Measurements from ENCODE around the gene PLEKHF1.

The PLEKHF1 gene

DNA sequence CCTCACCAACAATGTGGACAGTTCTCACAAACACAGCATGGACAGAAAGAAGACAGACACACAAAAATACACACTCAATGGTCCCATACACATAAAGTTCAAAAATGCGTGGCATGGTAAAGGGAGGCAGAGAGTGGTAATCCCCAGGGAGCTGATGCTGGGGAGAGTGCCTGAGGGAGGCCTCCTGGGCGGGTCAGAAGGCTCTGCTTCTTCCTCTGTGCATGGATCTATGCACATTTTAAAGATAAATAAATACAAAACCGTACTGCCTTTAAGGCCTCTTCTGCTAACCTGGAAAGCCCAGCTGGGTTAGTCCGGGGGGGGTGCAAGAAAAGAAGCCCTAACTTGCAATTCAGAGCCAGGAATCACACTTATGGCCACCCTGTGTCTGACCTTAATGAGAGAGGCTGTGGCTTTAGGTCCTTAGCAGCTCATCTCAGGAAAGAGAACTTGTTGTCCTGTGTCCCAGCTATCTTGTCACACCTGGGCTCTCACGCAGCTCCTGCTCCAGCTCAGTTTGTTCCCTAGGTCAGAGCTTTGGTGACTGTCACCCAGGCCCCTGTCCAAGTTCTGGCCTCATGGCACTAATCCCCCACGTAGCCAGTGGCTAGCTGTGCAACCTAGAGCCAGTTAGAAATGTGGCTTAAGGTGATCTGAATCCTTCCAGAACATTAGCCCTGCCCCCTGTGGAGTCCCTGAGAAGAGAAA lies 30.7 kb upstream of the PLEKHF1 start:
- no peak for DNase-seq (ENCODE audit: low read depth)

DNA sequence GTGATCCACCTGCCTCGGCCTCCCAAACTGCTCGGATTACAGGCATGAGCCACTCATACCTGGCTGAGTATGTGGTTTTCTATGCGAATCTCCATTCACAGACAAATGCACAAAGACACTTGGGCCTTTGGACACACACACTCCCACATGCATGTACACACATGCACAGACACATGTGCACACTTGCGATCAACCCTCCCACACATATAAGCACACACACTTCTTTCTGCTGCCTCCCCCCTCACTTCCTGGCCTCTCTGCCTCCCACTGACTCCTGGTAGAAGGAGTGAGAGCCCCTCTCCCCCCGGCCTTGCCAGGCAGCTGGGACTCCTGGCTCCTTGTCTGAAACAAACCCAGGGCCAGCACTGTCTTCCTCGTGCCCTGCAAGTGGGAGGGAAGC lies 29.3 kb upstream of the PLEKHF1 start:
- DNase-seq (ENCODE audit: low read depth): no peak

DNA sequence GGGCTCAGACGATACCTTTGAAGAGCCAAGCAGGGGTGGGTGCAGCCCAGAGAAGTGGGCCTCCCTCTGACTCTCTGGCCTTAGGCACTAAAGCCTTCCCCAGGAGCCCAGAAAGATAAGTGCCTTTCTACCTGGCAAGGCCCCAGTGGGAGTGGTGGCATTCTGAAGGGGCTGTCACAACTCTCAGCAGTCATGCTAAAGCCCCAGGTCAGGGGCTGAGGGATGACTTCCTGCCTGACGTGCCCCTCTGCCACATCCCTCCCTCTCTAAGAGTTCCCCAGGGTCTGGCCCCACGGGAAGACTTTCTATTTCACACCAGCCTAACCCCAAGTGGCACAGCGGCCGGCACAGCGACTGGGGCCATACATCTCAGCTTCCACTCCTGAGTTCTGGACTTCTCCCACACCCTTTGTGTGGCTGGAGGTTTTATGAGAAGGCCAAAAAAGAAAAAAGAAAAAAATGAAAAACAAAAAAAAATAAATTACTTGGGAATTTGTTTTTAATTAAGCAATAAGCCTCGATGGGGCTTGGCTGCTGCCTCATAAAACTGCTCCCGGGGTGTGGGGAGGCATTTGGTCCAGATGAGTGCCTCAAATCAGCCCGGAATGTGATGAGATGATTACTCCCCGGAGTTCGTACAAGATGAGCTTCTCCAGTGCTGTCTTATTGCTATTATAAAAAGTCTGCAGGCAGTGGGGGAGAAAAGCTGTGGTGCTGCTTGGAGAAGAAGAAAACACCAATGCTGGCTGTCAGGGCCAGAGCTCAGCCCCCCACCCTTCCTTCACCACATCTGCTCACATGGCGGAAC lies 28.5 kb upstream of the PLEKHF1 start:
- no peak for DNase-seq (ENCODE audit: low read depth)

DNA sequence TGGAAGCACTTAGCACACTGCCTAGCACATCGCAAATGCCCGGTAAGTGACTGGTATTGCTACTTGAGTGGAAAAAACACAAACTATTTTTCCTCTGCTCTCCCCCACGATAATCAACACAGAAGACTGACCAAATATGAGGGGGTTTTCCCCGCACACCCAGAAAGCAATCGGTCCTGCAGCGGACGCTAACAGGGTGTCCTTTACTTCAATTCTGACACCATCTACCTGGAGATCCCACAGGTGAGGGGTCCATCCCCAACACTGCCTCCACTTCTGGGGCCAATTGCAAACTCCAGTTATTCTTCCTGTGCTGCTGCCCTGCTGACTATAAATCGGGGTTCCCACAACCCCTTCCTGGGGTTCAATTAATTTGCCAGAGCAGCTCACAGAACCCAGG lies 26.2 kb upstream of the PLEKHF1 start:
- no peak for DNase-seq (ENCODE audit: low read depth)

DNA sequence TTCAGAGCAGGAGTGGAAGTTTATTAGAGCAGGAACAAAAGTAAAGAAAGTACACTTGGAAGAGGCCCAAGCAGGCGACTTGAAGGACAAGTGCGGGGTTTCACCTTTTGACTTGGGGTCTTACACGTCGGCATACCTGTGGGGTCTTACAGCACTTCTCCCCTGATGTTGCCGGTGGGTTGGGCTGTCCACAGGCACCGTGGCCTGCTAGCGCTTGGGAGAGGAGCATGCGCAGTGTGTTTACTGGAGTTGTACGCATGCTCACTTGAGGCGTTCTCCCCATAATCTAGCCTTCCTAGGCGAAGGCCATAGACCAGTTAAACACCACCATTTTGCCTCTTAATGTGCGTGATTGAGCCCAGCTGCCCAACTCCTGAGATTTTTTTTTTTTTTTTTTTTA lies 25.0 kb upstream of the PLEKHF1 start:
- no peak for DNase-seq (ENCODE audit: low read depth)

DNA sequence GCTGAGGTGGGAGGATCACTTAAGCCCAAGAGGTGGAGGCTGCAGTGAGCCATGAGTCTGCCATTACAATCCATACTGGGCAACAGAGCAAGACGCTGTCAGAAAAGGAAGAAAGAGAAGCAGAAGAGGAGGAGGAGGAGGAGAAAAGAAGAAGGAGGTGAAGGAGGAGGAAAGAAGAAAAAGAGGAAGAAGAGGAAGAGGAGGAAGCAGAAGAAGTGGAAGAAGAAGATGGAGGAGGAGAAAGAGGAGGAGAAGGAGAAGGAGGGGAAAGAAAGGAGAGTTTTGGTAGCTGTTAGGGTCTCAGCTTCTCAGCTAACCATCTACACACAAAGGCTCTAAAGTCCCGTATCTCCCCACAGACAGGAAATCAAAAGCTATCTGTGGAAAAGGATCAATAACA lies 23.7 kb upstream of the PLEKHF1 start:
- DNase-seq (ENCODE audit: low read depth): no peak

DNA sequence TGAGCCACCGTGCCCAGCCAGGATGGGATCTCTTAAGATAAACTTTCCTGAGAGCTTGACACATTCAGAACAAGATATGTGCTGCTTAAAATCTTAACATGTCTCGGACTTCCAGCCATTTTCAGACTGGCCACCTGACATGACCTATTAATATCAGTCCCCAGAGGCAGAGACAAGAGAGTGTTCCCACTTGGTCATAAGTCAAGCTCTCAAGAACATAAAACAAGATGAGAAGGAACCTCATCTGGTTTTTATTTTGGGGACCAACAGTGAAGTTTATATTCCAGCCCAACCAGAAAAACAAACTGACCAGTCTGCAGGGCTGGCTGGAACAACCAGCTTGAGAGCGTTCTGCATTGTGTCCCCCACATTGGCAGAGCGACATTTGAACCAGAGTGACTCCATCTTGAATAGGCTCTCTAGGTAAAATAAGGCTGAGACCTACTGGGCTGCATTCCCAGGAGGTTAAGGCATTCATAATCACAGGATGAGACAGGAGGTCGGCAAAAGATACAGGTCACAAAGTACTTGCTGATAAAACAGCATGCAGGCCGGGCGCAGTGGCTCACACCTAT lies 21.8 kb upstream of the PLEKHF1 start:
- no peak for DNase-seq (ENCODE audit: low read depth)

DNA sequence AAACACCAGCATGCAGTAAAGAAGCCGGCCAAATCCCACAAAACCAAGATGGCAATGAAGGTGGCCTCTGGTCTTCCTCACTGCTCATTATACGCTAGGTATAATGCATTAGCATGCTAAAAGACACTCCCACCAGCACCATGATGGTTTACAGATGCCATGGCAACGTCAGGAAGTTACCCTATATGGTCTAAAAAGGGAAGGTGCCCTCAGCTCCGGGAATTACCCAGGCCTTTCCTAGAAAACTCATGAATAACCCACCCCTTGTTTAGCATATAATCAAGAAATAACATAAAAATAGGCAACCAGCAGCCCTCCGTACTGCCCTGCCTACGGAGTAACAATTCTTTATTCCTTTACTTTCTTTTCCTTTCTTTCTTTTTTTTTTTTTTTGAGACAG lies 21.1 kb upstream of the PLEKHF1 start:
- no peak for DNase-seq (ENCODE audit: low read depth)

DNA sequence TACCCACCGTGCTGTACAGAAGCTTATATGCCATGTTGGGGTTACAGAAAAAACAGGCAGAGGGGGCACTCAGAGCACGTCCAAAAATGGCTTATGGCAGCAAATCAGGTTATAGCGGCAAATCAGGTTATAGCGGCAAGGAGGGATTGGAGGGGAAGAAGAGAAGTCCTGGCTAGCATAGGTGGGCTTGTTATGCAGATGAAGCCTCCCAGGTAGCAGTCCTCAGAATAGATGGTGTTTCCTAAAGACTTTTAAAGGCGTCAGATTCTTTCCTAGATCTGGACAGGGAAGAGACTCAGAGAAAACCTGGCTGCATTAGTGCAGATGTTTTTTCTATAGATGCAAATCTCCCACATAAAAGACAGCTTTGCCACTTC lies 19.8 kb upstream of the PLEKHF1 start:
- no peak for DNase-seq (ENCODE audit: low read depth)

DNA sequence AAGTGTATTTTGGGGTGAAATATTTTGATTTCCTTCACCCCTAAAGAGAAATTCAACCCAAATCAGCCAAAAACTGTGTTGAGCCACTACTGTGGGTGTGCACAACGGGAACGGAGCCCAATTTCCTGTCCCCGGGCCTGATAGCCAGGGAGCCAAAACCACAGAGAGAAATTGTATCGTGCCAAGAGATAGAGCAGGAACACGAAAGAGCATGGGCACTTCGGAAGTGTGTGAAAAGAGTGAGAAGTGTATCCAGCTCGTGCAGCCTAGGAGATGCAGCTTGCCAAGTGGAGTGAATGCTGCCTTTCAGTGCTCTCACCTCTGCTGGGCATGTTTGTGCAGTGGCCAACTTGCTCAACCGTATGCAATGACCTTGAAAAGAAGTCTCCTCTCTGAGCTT lies 19.4 kb upstream of the PLEKHF1 start:
- peak; percentile 24 for DNase-seq (ENCODE audit: low read depth)

DNA sequence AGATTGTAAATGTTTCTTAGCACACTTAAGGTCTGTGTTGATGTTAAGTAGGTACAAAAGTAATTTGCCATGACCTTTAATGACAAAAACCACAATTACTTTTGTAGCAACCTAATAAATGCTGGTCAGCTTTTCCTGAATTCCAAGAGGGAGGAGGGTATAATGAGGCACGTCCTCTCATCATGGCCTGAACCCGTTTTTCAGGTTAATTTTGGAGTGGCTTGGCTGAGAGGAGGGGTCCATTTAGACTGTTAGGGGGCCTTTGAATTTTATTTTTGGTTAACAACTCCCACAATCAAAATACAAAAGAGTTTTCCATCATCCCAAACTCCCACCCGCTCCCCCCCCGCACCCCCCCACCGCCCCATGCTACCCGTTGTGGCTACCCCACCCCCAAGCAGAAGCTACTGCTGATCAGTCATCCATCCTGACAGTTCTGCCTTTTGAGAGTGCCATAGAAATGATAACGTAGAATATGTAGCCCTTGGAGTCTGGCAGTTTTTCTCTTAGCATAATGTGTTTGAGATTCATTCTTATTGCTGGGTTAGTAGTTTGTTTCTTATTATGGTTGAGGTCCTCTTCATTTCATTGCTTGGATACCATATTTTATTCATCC lies 14.4 kb upstream of the PLEKHF1 start:
- DNase-seq (ENCODE audit: low read depth): no peak

DNA sequence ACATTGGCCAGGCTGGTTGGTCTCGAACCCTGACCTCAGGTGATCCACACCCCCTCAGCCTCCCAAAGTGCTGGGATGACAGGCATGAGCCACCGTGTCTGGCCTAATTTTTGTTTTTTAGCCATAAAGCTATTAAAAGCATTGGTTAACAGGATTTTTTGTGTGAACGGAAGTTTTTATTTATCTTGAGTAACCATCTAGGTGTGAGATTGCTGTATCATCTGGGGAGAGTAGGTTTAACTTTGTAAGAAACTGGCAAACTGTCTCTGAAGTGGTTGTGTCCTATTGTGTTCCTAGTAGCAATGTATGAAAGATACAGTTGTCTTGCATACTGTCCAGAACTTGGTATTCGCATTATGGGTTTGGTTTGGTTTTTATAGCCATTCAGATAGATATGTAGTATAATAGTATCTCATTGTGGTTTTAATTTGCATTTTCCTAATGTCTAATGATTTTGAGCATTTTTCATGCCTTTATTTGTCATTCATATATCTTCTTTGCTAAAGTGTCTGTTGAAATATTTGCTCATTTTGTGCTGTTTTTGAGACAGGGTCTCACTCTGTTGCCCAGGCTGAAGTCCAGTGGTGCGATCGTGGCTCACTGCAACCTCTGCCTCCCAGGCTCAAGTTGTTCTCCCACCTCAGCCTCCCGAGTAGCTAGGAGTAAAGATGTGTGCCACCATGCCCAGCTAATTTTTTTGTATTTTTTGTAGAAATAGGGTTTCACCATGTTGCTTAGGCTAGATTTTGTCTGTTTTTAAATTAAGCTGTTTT lies 13.5 kb upstream of the PLEKHF1 start:
- DNase-seq (ENCODE audit: low read depth): no peak

DNA sequence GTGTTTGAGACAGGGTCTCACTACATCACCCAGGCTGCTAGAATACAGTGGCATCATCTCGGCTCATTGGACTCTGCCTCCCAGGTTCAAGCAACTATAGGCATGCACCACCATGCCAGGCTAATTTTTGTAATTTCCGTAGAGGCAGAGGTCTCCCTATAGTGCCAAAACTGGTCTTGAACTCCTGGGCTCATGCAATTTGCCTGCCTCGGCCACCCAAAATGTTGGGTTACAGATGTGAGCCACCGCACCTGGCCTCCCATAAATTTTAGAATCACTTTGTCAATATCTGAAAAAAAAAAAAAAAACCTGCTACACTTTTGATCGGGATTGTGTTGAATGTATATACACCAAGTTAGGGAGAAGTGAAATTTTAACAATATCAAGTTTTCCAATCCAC lies 11.9 kb upstream of the PLEKHF1 start:
- no peak for DNase-seq (ENCODE audit: low read depth)

DNA sequence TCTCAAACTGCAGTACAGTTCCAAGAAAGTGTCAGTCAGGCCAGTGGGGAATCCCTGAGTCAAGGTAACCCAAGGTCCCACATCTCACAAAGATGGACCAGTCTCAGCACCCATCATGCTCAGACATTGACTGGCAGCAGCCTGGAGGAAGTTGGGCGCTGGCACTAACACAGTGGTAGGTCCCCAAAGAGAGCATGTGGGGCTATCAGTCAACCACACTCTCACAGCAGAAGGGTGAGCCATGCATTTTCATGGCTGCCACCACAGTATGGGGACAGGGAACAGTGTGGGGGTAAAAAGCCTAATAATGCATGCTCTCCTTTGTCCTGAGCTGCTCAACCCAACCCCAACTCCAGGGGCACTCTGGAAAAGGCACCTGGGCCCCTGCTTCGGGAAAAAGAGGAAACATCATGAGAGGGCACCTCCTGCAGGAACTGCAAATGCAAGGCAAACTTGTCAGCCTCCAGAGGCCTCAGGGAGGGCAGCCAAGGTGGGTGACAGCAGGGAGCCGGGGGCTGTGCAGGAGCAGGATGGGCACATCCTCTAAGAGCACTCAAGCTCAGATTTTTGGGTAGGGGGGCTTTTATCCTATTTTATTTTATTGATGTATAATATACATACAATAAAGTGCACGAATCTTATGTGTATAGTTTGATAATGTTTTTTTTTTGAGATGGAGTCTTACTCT lies 9.5 kb upstream of the PLEKHF1 start:
- no peak for DNase-seq (ENCODE audit: low read depth)

DNA sequence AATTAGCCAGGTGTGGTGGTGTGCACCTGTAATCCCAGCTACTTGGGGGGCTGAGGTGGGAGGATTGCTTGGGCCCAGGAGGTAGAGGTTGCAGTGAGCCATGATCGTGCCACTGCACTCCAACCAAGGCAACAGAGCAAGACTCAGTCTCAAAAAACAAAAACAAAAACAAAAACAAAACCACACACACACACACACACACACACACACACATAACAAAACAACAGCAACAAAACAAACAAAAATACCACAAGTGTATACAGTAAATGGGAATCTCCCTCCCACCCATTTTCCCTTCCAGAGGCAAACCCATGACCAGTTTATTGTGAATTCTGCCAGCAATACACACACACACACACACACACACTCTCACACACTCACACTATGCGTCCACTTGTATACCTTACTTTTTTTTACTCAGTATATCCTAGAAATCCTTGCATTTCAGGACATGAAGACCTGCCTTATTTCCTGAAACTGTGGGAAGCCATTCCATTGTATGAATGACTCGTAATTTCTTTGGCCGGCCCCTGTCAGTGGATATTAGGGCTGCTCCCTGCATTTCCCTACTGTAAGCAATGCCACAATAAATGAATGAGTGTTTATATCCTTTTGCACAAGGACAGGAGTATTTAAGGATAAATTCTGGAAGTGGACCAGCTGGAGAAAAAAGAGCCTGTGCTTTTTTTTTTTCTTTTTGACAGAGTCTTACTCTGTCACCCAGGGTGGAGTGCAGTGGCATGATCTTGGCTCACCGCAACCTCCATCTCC lies 6.9 kb upstream of the PLEKHF1 start:
- DNase-seq (ENCODE audit: low read depth): peak; percentile 17

DNA sequence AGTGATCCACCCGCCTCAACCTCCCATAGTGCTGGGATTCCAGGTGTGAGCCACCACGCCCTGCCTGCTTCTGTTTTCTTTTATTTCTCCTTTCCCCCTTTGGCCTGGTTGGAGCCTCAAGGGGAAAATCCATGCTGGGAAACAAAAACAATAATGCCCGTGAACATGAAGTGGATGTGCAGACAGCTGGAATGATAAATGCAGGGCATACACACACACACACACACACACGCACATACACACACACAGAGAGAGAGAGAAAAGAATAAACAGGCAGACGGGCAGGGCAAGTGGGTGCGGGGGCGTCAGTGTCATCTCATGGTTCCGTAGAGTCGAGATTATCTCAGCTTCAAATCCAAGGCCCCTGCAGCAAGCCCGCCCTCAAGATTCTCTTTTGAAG lies 4.4 kb upstream of the PLEKHF1 start:
- no peak for DNase-seq (ENCODE audit: low read depth)

DNA sequence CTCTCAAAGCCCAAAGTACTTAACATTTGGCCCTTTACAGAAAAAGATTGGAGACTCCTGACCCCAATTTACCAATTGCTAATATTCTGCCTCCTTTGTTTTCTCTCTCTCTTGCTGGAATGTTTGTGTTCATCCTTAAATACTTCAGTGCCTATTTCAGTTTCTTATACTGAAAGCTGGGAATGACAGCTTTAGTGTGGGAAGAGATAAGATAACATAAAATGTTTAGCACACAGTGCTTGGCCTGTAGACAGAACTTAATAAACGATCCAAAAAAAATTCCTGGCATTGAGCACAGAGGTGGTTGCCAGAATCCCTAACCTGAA lies 3.0 kb upstream of the PLEKHF1 start:
- no peak for DNase-seq (ENCODE audit: low read depth)

DNA sequence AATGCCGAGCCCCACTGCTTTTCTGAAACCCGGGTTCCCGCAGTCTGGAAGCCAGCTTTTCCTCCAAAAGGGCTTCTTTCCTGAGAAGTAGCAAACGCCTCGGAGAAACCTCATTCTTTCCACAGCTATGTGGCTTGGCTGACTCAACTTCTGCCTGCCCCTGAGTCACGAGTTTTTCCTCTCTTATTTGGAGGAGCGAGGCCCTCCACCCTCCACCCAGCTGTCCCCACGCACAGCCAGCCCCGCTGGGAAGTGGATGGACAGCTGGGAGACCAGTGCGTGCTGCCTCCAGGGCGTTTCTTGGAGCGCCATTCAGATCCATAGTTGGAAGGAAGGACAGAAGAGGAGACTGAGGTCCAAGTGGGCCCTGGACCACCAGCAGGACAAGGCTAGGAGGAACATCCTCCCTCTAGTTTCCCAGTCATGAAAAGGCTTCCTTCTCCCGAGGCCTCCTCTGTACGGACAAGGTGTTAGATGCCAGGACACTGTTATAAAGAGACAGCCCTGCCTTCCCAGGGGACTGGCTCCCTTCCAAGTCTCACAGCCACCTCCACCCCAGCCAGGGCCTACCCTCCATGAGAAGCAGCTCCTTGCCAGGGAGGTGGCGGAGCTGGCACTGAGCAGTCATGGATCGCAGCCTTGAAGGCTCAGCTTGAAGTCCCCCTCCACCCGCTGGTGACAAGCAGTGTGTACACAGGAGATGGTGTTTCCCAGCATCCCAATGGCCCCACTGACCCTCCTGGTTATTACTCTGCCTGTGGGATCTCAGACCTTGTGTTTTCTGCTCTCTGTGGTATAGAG lies 2.5 kb upstream of the PLEKHF1 start:
- peak; percentile 92 for DNase-seq (ENCODE audit: low read depth)

DNA sequence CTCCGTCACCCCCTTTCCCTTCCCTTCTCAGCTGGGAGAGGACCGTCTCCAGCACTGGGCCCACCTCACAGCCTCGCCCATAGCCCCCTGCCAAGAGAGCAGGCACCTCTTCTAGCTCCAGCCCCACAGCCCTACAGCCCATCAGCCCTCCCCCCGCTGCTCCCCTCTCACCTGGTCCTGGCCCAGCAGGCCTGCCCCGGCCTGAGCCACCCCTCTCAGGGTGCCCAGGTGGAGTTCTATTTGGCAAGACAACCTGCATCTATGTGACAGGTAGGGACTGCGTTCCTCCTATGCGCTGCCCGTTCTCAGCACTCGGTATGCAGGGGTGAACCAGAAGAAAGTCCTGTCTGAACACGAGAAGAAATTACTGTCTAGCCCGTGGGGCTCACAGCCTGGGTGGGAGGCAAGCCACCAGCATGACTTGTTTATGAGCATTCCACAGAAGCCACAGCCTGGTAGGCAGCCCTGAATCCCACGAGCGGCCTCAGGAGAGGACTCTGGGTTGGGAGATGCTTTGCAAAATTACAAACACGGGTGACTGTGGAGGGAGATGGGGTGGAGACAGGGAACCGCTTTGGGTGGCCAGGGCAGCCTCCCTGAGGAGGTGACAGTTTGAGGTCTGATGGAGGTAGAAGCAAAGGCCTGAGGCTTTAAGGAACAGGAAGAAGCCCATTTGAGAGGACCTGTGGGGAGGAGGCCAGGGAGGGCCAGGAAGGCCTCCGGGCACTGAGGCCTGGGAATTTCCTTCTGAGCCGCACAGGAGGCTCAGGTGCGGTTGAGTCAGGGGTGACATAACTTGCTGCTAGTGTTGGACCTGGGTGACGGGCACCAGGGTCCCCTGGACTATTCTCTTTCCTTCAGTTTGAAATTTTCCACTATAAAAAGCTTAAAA lies 1.2 kb upstream of the PLEKHF1 start:
- DNase-seq (ENCODE audit: low read depth): peak; percentile 37
